ENCODE results near the gene SLC25A25.

SLC25A25 gene

GRCh38 chr9:128103589-128103962 is 35.5 kb downstream of the SLC25A25 start:
- no peak for TF ChIP-seq CTCF (IDR thresholded peaks at IDR 0.05; ENCODE audit: low read depth, low read length)
- no peak overlapping the region for H3K4me3 ChIP-seq (ENCODE audit: low read depth, low read length)

GRCh38 chr9:128104171-128104618 is 36.2 kb downstream of the SLC25A25 start:
- TF ChIP-seq CTCF (IDR thresholded peaks at IDR 0.05; ENCODE audit: low read depth, low read length), result no peak

DNA sequence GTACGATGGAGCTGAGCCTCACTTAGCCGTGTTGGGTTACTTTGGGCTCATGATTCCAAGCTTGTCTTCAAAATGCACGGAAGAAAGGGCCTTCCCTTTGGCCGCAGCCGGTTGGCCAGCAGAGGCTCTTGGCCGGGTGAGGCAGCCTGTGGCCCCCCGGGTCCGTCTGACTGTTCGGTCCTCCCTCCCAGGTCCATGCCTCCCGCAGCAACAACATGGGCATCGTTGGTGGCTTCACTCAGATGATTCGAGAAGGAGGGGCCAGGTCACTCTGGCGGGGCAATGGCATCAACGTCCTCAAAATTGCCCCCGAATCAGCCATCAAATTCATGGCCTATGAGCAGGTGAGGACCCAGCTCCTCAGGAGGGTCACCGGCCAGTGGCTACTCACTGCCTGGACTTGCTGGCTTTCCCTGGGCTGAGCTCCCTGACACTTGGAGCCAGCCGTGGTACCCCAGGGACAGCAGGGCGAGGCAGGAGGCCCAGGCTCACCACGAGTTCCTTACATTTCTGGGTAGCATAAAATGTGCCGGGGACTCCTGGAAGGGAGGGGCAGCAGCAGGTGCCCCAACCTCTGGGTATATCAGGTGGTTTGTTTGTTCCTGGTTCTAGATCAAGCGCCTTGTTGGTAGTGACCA is 37.6 kb downstream of the SLC25A25 start:
- H3K4me3 ChIP-seq (ENCODE audit: low read depth, low read length), result no peak overlapping the region
- TF ChIP-seq CTCF (IDR thresholded peaks at IDR 0.05; ENCODE audit: low read depth, low read length), result no peak

More at GRCh38 chr9:128104171-128104618, 36.2 kb downstream of the SLC25A25 start:
- no peak overlapping the region for H3K4me3 ChIP-seq (ENCODE audit: low read depth, low read length)

- H3K4me3 ChIP-seq (ENCODE audit: low read depth, low read length), result no peak overlapping the region
- TF ChIP-seq CTCF (IDR thresholded peaks at IDR 0.05; ENCODE audit: low read depth, low read length), result no peak
Measured at GRCh38 chr9:128106181-128106939, 38.3 kb downstream of the SLC25A25 start.

DNA sequence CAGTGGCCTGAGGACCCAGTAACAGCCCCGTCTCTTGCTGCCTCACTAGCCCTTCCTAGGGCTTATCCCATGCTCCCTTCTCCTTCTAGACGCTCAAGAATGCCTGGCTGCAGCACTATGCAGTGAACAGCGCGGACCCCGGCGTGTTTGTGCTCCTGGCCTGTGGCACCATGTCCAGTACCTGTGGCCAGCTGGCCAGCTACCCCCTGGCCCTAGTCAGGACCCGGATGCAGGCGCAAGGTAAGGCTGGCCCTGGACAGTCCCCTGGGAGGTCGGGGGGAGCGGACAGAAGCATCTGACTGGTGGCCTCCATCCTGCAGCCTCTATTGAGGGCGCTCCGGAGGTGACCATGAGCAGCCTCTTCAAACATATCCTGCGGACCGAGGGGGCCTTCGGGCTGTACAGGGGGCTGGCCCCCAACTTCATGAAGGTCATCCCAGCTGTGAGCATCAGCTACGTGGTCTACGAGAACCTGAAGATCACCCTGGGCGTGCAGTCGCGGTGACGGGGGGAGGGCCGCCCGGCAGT is 39.0 kb downstream of the SLC25A25 start:
- no peak overlapping the region for H3K4me3 ChIP-seq (ENCODE audit: low read depth, low read length)
- no peak for TF ChIP-seq CTCF (IDR thresholded peaks at IDR 0.05; ENCODE audit: low read depth, low read length)

DNA sequence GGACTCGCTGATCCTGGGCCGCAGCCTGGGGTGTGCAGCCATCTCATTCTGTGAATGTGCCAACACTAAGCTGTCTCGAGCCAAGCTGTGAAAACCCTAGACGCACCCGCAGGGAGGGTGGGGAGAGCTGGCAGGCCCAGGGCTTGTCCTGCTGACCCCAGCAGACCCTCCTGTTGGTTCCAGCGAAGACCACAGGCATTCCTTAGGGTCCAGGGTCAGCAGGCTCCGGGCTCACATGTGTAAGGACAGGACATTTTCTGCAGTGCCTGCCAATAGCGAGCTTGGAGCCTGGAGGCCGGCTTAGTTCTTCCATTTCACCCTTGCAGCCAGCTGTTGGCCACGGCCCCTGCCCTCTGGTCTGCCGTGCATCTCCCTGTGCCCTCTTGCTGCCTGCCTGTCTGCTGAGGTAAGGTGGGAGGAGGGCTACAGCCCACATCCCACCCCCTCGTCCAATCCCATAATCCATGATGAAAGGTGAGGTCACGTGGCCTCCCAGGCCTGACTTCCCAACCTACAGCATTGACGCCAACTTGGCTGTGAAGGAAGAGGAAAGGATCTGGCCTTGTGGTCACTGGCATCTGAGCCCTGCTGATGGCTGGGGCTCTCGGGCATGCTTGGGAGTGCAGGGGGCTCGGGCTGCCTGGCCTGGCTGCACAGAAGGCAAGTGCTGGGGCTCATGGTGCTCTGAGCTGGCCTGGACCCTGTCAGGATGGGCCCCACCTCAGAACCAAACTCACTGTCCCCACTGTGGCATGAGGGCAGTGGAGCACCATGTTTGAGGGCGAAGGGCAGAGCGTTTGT is 39.6 kb downstream of the SLC25A25 start:
- TF ChIP-seq CTCF (IDR thresholded peaks at IDR 0.05; ENCODE audit: low read depth, low read length), result no peak
- no peak overlapping the region for H3K4me3 ChIP-seq (ENCODE audit: low read depth, low read length)
